Activated T-cell treated with anti-CD3 and anti-CD28 coated beads, Interleukin-2, amount 50 U/mL, for 4 hours (primary cell): ENCODE results near the gene ROPN1L. TPM values are rescaled to one million over a fixed set of nuclear protein-coding genes. Genes with fewer than 3 reads are reported as not detected.

Experiments used
- total RNA-seq, 3 donors: library from RNA; stranded (reverse); gene quantifications; one replicate each; pipeline ENCODE4 v1.2.1, GENCODE V29; 2021

Gene ROPN1L
- total RNA-seq, 3 donors from 2014 or later, result 0.18 TPM; not detected in 2

Other genes starting within 250 kb of the ROPN1L start
- gene ATPSCKMT, start 192.0 kb upstream of the ROPN1L start, total RNA-seq, result 10 to 100 TPM; 25.3 to 32.5 (median 27.7) TPM
- gene CCT5, start 191.6 kb upstream of the ROPN1L start, total RNA-seq, result 100 to 1,000 TPM; 597 to 728 (median 646) TPM
- under 1 TPM; 0.76 to 0.94 (median 0.90) TPM for gene CMBL, start 134.0 kb upstream of the ROPN1L start, total RNA-seq
- 100 to 1,000 TPM in 1 of 3 donors, 10 to 100 TPM in 2; 94.5 to 110 (median 96.7) TPM for gene MARCHF6, start 88.2 kb upstream of the ROPN1L start, total RNA-seq
- gene ANKRD33B, start 122.2 kb downstream of the ROPN1L start, total RNA-seq, result 10 to 100 TPM in 1 of 3 donors, 1 to 10 TPM in 2; 7.7 to 20.2 (median 9.7) TPM